ENCODE data around the gene MAT1A. TPM values are rescaled to one million over a fixed set of nuclear protein-coding genes. Genes with fewer than 3 reads are reported as not detected.
A peak's percentile ranks its signal among the peaks of the same experiment; 100 is the strongest.
"Not testable (repeated sequence)": the region's sequence is repeated elsewhere in the genome, so short reads cannot be mapped to it uniquely, and the experiment has no call there.

MAT1A gene
- total and polyA plus RNA-seq, 9 of the 15 experiments (the other 6 are each of a cell fraction or from before 2014, with no cell fraction given), result 0.03 to 0.30 (median 0.11) TPM; not detected in 2

- FAIRE-seq (no peak), DNase-seq (ENCODE audit: extremely low read depth in 1 of 4, low spot score in 3 of 4) (peak in 1 of 4 experiments; percentile 6), ATAC-seq (no peak)
- H3K9ac ChIP-seq (ENCODE audit: insufficient read depth in 1 of 2, low read depth in 2 of 2, low read length in 2 of 2), result 0 out of 4 replicates have a peak overlapping the region, but pooled peaks of 1 of the 2 experiments have one; percentile 48
- no peak overlapping the region for H3K4me2 ChIP-seq (ENCODE audit: insufficient read depth, low read length)
- H3K4me3 ChIP-seq, result no peak overlapping the region
- H4K20me1 ChIP-seq (replicated peaks; ENCODE audit: control insufficient read depth, insufficient read depth, low read length), result peaks cover 4% of the 10 kb centered on the region
- CTCF ChIA-PET (ENCODE audit: low intra/inter-chr PET ratio), result no interaction called here
- in situ Hi-C loops (cut with MboI), result no loop called here
- POLR2A ChIA-PET, result interaction anchor here (0.6 kb wide), 1 partner anchor 80 kb away, joined by 3 read pairs; no protein-coding TSS in a partner anchor
- H3K4me1 ChIP-seq (replicated peaks in 1 of 2; ENCODE audit: control insufficient read depth in 2 of 2, insufficient read depth in 2 of 2, low read length in 2 of 2), result no peaks in the 10 kb centered on the region
- WGBS (ENCODE audit: insufficient coverage, low coverage, missing lambda C conversion rate), result 1% methylated on average over 12 of the region's 12 CpGs
- no peaks in the 10 kb centered on the region for H3K9me3 ChIP-seq (replicated peaks; ENCODE audit: control insufficient read depth, insufficient read depth, low read depth, low read length)
- intact Hi-C loops (cut with micrococcal nuclease), result no loop called here
- BruUV-seq (replicated peaks), result no TSS peak
- peaks cover 0 to 27% of the 10 kb centered on the region in 2 experiments; a peak in 3 of 5 replicates for H3K27me3 ChIP-seq (ENCODE audit: control insufficient read depth in 2 of 2, insufficient read depth in 2 of 2, low read length in 2 of 2)
- no peak overlapping the region for H2AFZ ChIP-seq (ENCODE audit: low read depth, low read length)
- H3K36me3 ChIP-seq (ENCODE audit: control insufficient read depth, insufficient read depth, low read length), result no peaks in the 10 kb centered on the region
- no peaks in the 10 kb centered on the region for H3K9me1 ChIP-seq (ENCODE audit: control insufficient read depth, insufficient read depth, low read length)
- H3K79me2 ChIP-seq (ENCODE audit: control insufficient read depth, insufficient read depth, low read length), result no peaks in the 10 kb centered on the region
- H3K27ac ChIP-seq (ENCODE audit: extremely low read depth, low read depth, low read length), result no peak overlapping the region
- TF ChIP-seq CBFA2T2 (conservative IDR thresholded peaks at IDR 0.05) (peak; percentile 59), MCM5 (IDR thresholded peaks at IDR 0.05; ENCODE audit: low read depth) (no peak), CBFA2T3 (IDR thresholded peaks at IDR 0.05) (peak; percentile 63), CXXC5 (CRISPR knock-in tag; IDR thresholded peaks at IDR 0.05) (no peak), ZNF444 (CRISPR knock-in tag; IDR thresholded peaks at IDR 0.05) (no peak)
Measured at GRCh38 chr10:80252296-80252887, 37.1 kb downstream of the MAT1A start.

- FAIRE-seq; BruUV-seq (replicated peaks); H3K79me2 ChIP-seq (ENCODE audit: control insufficient read depth, insufficient read depth, low read length); POLR2A ChIA-PET; in situ Hi-C loops (cut with MboI); H4K20me1 ChIP-seq (replicated peaks; ENCODE audit: control insufficient read depth, insufficient read depth, low read length); H3K9ac ChIP-seq (ENCODE audit: insufficient read depth in 1 of 2, low read depth in 2 of 2, low read length in 2 of 2); H3K27ac ChIP-seq (ENCODE audit: extremely low read depth, low read depth, low read length); CTCF ChIA-PET (ENCODE audit: low intra/inter-chr PET ratio); H2AFZ ChIP-seq (ENCODE audit: low read depth, low read length); H3K9me1 ChIP-seq (ENCODE audit: control insufficient read depth, insufficient read depth, low read length); DNase-seq (ENCODE audit: extremely low read depth in 1 of 4, low spot score in 3 of 4); ATAC-seq; H3K4me1 ChIP-seq (replicated peaks in 1 of 2; ENCODE audit: control insufficient read depth in 2 of 2, insufficient read depth in 2 of 2, low read length in 2 of 2); H3K4me3 ChIP-seq; H3K4me2 ChIP-seq (ENCODE audit: insufficient read depth, low read length); intact Hi-C loops (cut with micrococcal nuclease); H3K9me3 ChIP-seq (replicated peaks; ENCODE audit: control insufficient read depth, insufficient read depth, low read depth, low read length); H3K36me3 ChIP-seq (ENCODE audit: control insufficient read depth, insufficient read depth, low read length): not testable (repeated sequence)
- 4% methylated on average over 3 of the region's 4 CpGs for WGBS (ENCODE audit: insufficient coverage, low coverage, missing lambda C conversion rate)
- peaks cover 0 to 27% of the 10 kb centered on the region in 2 experiments; a peak in 3 of 5 replicates for H3K27me3 ChIP-seq (ENCODE audit: control insufficient read depth in 2 of 2, insufficient read depth in 2 of 2, low read length in 2 of 2)
Measured at GRCh38 chr10:80251703-80252280, 37.7 kb downstream of the MAT1A start.

- ATAC-seq (peak; percentile 94), FAIRE-seq (peak; percentile 97)
- H3K79me2 ChIP-seq (ENCODE audit: control insufficient read depth, insufficient read depth, low read length); H2AFZ ChIP-seq (ENCODE audit: low read depth, low read length); CTCF ChIA-PET (ENCODE audit: low intra/inter-chr PET ratio); H3K4me2 ChIP-seq (ENCODE audit: insufficient read depth, low read length); H3K36me3 ChIP-seq (ENCODE audit: control insufficient read depth, insufficient read depth, low read length); H3K4me3 ChIP-seq; H3K9me1 ChIP-seq (ENCODE audit: control insufficient read depth, insufficient read depth, low read length); BruUV-seq (replicated peaks); DNase-seq (ENCODE audit: extremely low read depth in 1 of 4, low spot score in 3 of 4); H3K9me3 ChIP-seq (replicated peaks; ENCODE audit: control insufficient read depth, insufficient read depth, low read depth, low read length); H3K27ac ChIP-seq (ENCODE audit: extremely low read depth, low read depth, low read length); in situ Hi-C loops (cut with MboI); H4K20me1 ChIP-seq (replicated peaks; ENCODE audit: control insufficient read depth, insufficient read depth, low read length); H3K4me1 ChIP-seq (replicated peaks in 1 of 2; ENCODE audit: control insufficient read depth in 2 of 2, insufficient read depth in 2 of 2, low read length in 2 of 2); POLR2A ChIA-PET; intact Hi-C loops (cut with micrococcal nuclease); H3K9ac ChIP-seq (ENCODE audit: insufficient read depth in 1 of 2, low read depth in 2 of 2, low read length in 2 of 2): not testable (repeated sequence)
- H3K27me3 ChIP-seq (ENCODE audit: control insufficient read depth in 2 of 2, insufficient read depth in 2 of 2, low read length in 2 of 2), result peaks cover 0 to 23% of the 10 kb centered on the region in 2 experiments; a peak in 3 of 5 replicates
- no CpG with 5 or more reads among the region's 1 CpG for WGBS (ENCODE audit: insufficient coverage, low coverage, missing lambda C conversion rate)
Measured at GRCh38 chr10:80250399-80250798, 39.1 kb downstream of the MAT1A start.

All from K562 (cell line).